Measurements from ENCODE around the gene LRRC36.

GRCh38 chr16:67390816-67391423, 64.3 kb downstream of the LRRC36 start:
- TF ChIP-seq CTCF (IDR thresholded peaks at IDR 0.05; ENCODE audit: extremely low read depth in 1 of 2, insufficient read depth in 1 of 2, low read depth in 1 of 2, low read length in 2 of 2) = no peak
- no peak for TF ChIP-seq MAX (IDR thresholded peaks at IDR 0.05; ENCODE audit: insufficient read depth, insufficient read length)
- TF ChIP-seq POLR2A (IDR thresholded peaks at IDR 0.05; ENCODE audit: low read depth, low read length) = no peak
- TF ChIP-seq FOS (IDR thresholded peaks at IDR 0.05; ENCODE audit: borderline replicate concordance, insufficient read depth, low read length) = no peak
- no peak for TF ChIP-seq EZH2 (IDR thresholded peaks at IDR 0.05; ENCODE audit: borderline replicate concordance, low read depth, low read length, severe bottlenecking)
